IPS-20b (cell line): ENCODE data around the gene TRERF1.

Experiments used
- H3K27ac ChIP-seq: one replicate; pipeline ENCODE4 v1.5.1; 2013; ENCODE audit warnings: low read length
- H3K27me3 ChIP-seq: 2 replicates; pipeline ENCODE4 v1.6.1; 2013; ENCODE audit warnings: mild to moderate bottlenecking, low read length, inconsistent platforms; ENCODE audit not compliant: insufficient read depth
- H3K36me3 ChIP-seq: 2 replicates; pipeline ENCODE4 v1.6.1; 2013; ENCODE audit warnings: low read depth, mild to moderate bottlenecking, inconsistent platforms, low read length, moderate library complexity; ENCODE audit not compliant: insufficient read depth
- H3K4me1 ChIP-seq: 2 replicates; pipeline ENCODE4 v1.6.1; 2013; ENCODE audit warnings: mild to moderate bottlenecking, control low read depth, inconsistent platforms, low read length, moderate library complexity; ENCODE audit not compliant: insufficient read depth
- H3K4me3 ChIP-seq: 2 replicates; pipeline ENCODE4 v1.5.1; 2013; ENCODE audit warnings: mild to moderate bottlenecking, low read length, inconsistent platforms
- H3K9ac ChIP-seq: 2 replicates; pipeline ENCODE4 v1.6.1; 2013; ENCODE audit warnings: low read depth, mild to moderate bottlenecking, inconsistent platforms, low read length, moderate library complexity
- H3K9me3 ChIP-seq: 2 replicates; pipeline ENCODE4 v1.6.1; 2013; ENCODE audit warnings: mild to moderate bottlenecking, low read depth, low read length, inconsistent platforms; ENCODE audit not compliant: insufficient read depth

Gene TRERF1

DNA sequence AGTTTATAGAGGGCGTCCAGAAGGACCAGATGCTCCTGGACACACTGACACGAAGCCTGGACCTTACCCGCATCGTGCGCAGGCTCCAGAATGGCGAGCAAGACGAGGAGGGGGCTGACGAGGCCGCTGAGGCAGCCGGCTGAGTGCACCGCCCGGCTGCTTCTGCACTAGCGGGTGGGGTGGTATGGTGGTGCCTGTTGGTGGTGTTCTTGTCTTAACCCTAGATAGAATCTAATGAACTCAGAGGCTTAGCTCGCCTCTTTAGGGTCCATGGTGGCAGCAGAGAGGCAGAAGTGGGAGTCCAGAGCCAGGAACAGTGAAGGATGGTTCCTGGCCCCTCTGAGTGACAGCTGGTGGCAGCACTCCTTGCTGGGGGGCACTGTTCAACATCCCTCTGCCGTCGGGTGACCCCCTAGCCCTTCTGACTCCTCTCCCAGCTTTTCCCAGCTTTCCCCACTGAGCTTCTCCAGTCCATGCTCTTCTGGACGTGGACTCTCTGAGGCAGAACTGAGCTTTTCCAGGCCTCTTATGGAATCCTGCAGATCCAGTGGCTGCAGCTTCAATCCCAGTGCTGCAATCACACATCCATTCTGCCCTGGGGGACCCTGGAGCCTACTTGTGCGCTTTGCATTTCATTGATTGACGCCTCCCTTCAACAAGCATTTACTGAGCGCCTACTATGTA, 272.3 kb downstream of the TRERF1 start:
- Histone ChIP-seq H3K36me3 (no peaks in the 10 kb centered on the region), H3K9me3 (no peaks in the 10 kb centered on the region), H3K9ac (no peak overlapping the region), H3K4me1 (peaks cover 15% of the 10 kb centered on the region; the same call in 1 of the 2 replicates), H3K27ac (no peak overlapping the region), H3K27me3 (no peaks in the 10 kb centered on the region), H3K4me3 (peak overlapping the region; percentile 74; the same call in 1 of the 2 replicates)

GRCh38 chr6:42177514-42178364, 274.0 kb downstream of the TRERF1 start:
- H3K4me1 ChIP-seq = peaks cover 15% of the 10 kb centered on the region; the same call in 1 of the 2 replicates
- no peaks in the 10 kb centered on the region for H3K36me3 ChIP-seq
- peak overlapping the region; percentile 64 for H3K9ac ChIP-seq
- H3K9me3 ChIP-seq = no peaks in the 10 kb centered on the region
- no peaks in the 10 kb centered on the region for H3K27me3 ChIP-seq
- peak overlapping the region; percentile 74 for H3K4me3 ChIP-seq
- peak overlapping the region; percentile 3 for H3K27ac ChIP-seq

- H3K9ac ChIP-seq = peak overlapping the region; percentile 64; the same call in 1 of the 2 replicates
- no peak overlapping the region for H3K27ac ChIP-seq
- no peaks in the 10 kb centered on the region for H3K9me3 ChIP-seq
- H3K4me1 ChIP-seq = peaks cover 15% of the 10 kb centered on the region; the same call in 1 of the 2 replicates
- H3K4me3 ChIP-seq = peak overlapping the region; percentile 74
- H3K36me3 ChIP-seq = no peaks in the 10 kb centered on the region
- no peaks in the 10 kb centered on the region for H3K27me3 ChIP-seq
Observed at GRCh38 chr6:42176981-42177380, 274.7 kb downstream of the TRERF1 start.

DNA sequence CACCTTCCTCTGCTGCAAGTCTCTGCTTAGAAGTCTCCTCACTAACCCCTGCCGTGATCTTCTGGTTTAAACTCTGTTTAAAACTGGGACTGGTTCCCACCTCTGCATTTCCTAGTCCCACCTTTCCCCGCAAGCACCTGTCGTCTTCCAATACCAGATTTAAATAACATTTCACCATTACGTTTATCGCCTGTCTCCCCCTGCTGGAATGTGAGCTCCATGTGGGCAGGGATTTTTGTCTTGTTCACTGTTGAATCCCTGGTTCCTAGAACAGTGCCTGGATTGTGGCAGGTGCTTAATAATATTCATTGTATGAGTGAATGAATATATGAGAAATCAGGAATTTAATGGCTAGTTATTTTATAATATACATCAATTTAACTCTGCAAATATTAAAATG, 275.9 kb downstream of the TRERF1 start:
- no peaks in the 10 kb centered on the region for H3K27me3 ChIP-seq
- H3K9ac ChIP-seq = no peak overlapping the region
- H3K36me3 ChIP-seq = no peaks in the 10 kb centered on the region
- no peak overlapping the region for H3K4me3 ChIP-seq
- H3K4me1 ChIP-seq = peaks cover 15% of the 10 kb centered on the region; the same call in 1 of the 2 replicates
- no peaks in the 10 kb centered on the region for H3K9me3 ChIP-seq
- no peak overlapping the region for H3K27ac ChIP-seq
